ENCODE data around the gene GP1BB. TPM values are rescaled to one million over a fixed set of nuclear protein-coding genes. Genes with fewer than 3 reads are reported as not detected.
"Not testable (repeated sequence)": the region's sequence is repeated elsewhere in the genome, so short reads cannot be mapped to it uniquely, and the experiment has no call there.

GP1BB gene
- polyA plus RNA-seq, 1 experiment: 0.20 TPM

GRCh38 chr22:19693581-19693980, 29.8 kb upstream of the GP1BB start:
- Histone ChIP-seq H3K27ac (ENCODE audit: low read depth, low read length) (no peak overlapping the region), H3K9me3 (ENCODE audit: control insufficient read depth, insufficient read depth, low read length) (peaks cover 5% of the 10 kb centered on the region; the same call in 1 of the 2 replicates), H3K27me3 (ENCODE audit: control insufficient read depth, insufficient read depth, low read length) (peaks cover 3% of the 10 kb centered on the region), H3K4me3 (ENCODE audit: low read depth, low read length) (no peak overlapping the region)
- CTCF ChIA-PET: no interaction called here
- TF ChIP-seq CTCF (IDR thresholded peaks at IDR 0.05; ENCODE audit: low read depth, low read length): no peak
- no peak for DNase-seq (ENCODE audit: low read depth, low spot score)
- POLR2A ChIA-PET: no interaction called here

GRCh38 chr22:19693981-19694670, 29.2 kb upstream of the GP1BB start:
- CTCF ChIA-PET: no interaction called here
- TF ChIP-seq CTCF (IDR thresholded peaks at IDR 0.05; ENCODE audit: low read depth, low read length): no peak
- Histone ChIP-seq H3K9me3 (ENCODE audit: control insufficient read depth, insufficient read depth, low read length) (peaks cover 5% of the 10 kb centered on the region; the same call in 1 of the 2 replicates), H3K27ac (ENCODE audit: low read depth, low read length) (no peak overlapping the region), H3K4me3 (ENCODE audit: low read depth, low read length) (no peak overlapping the region), H3K27me3 (ENCODE audit: control insufficient read depth, insufficient read depth, low read length) (no peaks in the 10 kb centered on the region)
- no peak for DNase-seq (ENCODE audit: low read depth, low spot score)
- POLR2A ChIA-PET: interaction anchor here (0.7 kb wide), 1 partner anchor 270 kb away, joined by 6 read pairs; no protein-coding TSS in a partner anchor

- CTCF ChIA-PET: no interaction called here
- TF ChIP-seq CTCF (IDR thresholded peaks at IDR 0.05; ENCODE audit: low read depth, low read length): no peak
- Histone ChIP-seq H3K9me3 (ENCODE audit: control insufficient read depth, insufficient read depth, low read length) (peaks cover 5% of the 10 kb centered on the region; the same call in 1 of the 2 replicates), H3K27ac (ENCODE audit: low read depth, low read length) (no peak overlapping the region), H3K27me3 (ENCODE audit: control insufficient read depth, insufficient read depth, low read length) (no peaks in the 10 kb centered on the region), H3K4me3 (ENCODE audit: low read depth, low read length) (no peak overlapping the region)
- POLR2A ChIA-PET: interaction anchor here (0.7 kb wide), 1 partner anchor 271 kb away, joined by 6 read pairs; no protein-coding TSS in a partner anchor
- no peak for DNase-seq (ENCODE audit: low read depth, low spot score)
Measured at GRCh38 chr22:19694696-19695095, 28.6 kb upstream of the GP1BB start.

GRCh38 chr22:19696504-19697276, 26.6 kb upstream of the GP1BB start:
- POLR2A ChIA-PET: no interaction called here
- DNase-seq (ENCODE audit: low read depth, low spot score): no peak
- CTCF ChIA-PET: no interaction called here
- no peak overlapping the region for H3K27ac ChIP-seq (ENCODE audit: low read depth, low read length)
- TF ChIP-seq CTCF (IDR thresholded peaks at IDR 0.05; ENCODE audit: low read depth, low read length): no peak
- peaks cover 5% of the 10 kb centered on the region; the same call in 1 of the 2 replicates for H3K9me3 ChIP-seq (ENCODE audit: control insufficient read depth, insufficient read depth, low read length)
- no peak overlapping the region for H3K4me3 ChIP-seq (ENCODE audit: low read depth, low read length)
- H3K27me3 ChIP-seq (ENCODE audit: control insufficient read depth, insufficient read depth, low read length): no peaks in the 10 kb centered on the region

GRCh38 chr22:19697871-19698270, 25.5 kb upstream of the GP1BB start:
- H3K27me3 ChIP-seq (ENCODE audit: control insufficient read depth, insufficient read depth, low read length); DNase-seq (ENCODE audit: low read depth, low spot score); H3K9me3 ChIP-seq (ENCODE audit: control insufficient read depth, insufficient read depth, low read length); H3K27ac ChIP-seq (ENCODE audit: low read depth, low read length); H3K4me3 ChIP-seq (ENCODE audit: low read depth, low read length); POLR2A ChIA-PET: not testable (repeated sequence)
- CTCF ChIA-PET: interaction anchor here (0.6 kb wide), 1 partner anchor 36 kb away, joined by 3 read pairs; no protein-coding TSS in a partner anchor
